Spinal cord (tissue), 10 donors: Measurements from ENCODE around the gene SHANK1. TPM values are rescaled to one million over a fixed set of nuclear protein-coding genes. Genes with fewer than 3 reads are reported as not detected.

Experiments used
- DNase-seq, 6 donors: peaks; one replicate each; pipeline versions ENCODE4 v3.0.0 to v3.0.0-alpha.2; 2013 to 2015; ENCODE audit warnings: low spot score in 6 of 6, low read depth in 4 of 6
- H3K27ac ChIP-seq: one replicate; pipeline ENCODE4 v1.5.1; 2013; ENCODE audit warnings: low read depth, low read length, control low read depth
- H3K27me3 ChIP-seq: one replicate; pipeline ENCODE4 v1.6.1; 2013; ENCODE audit warnings: low read length; ENCODE audit not compliant: control insufficient read depth, insufficient read depth
- H3K36me3 ChIP-seq: one replicate; pipeline ENCODE4 v1.6.1; 2013; ENCODE audit warnings: low read length; ENCODE audit not compliant: control insufficient read depth, insufficient read depth
- H3K4me1 ChIP-seq: one replicate; pipeline ENCODE4 v1.6.1; 2013; ENCODE audit warnings: low read length; ENCODE audit not compliant: control insufficient read depth, insufficient read depth
- H3K4me3 ChIP-seq: one replicate; pipeline ENCODE4 v1.5.1; 2013; ENCODE audit warnings: low read depth, low read length, control low read depth
- H3K9me3 ChIP-seq: one replicate; pipeline ENCODE4 v1.6.1; 2013; ENCODE audit warnings: low read length; ENCODE audit not compliant: control insufficient read depth, insufficient read depth
- WGBS: methylation state at CpG from one replicate; pipeline ENCODE4 v1.1.5; 2013; ENCODE audit warnings: missing lambda C conversion rate; ENCODE audit not compliant: insufficient coverage; 5-methylcytosine and 5-hydroxymethylcytosine counted together
- polyA plus RNA-seq, 2 donors: library from polyadenylated mRNA; unstranded; fragments of 120-200 nt; gene quantifications; one replicate each; pipeline ENCODE4 v1.2.1, GENCODE V29; 2013; ENCODE audit not compliant: insufficient read length in 2 of 2
- total RNA-seq, 2 donors: library from RNA; depleted of rRNA in 1 of 2; stranded (reverse); fragments of 120-200 nt in 1 of 2; fragments of >200 nt in 1 of 2; gene quantifications; one replicate each; pipeline versions ENCODE4 v1.2.3 to v1.2.4, GENCODE V29; 2013 to 2014
- donor health status: healthy.

SHANK1 gene
- total and polyA plus RNA-seq, 4 donors = 8.4 to 116 (median 61.9) TPM

DNA sequence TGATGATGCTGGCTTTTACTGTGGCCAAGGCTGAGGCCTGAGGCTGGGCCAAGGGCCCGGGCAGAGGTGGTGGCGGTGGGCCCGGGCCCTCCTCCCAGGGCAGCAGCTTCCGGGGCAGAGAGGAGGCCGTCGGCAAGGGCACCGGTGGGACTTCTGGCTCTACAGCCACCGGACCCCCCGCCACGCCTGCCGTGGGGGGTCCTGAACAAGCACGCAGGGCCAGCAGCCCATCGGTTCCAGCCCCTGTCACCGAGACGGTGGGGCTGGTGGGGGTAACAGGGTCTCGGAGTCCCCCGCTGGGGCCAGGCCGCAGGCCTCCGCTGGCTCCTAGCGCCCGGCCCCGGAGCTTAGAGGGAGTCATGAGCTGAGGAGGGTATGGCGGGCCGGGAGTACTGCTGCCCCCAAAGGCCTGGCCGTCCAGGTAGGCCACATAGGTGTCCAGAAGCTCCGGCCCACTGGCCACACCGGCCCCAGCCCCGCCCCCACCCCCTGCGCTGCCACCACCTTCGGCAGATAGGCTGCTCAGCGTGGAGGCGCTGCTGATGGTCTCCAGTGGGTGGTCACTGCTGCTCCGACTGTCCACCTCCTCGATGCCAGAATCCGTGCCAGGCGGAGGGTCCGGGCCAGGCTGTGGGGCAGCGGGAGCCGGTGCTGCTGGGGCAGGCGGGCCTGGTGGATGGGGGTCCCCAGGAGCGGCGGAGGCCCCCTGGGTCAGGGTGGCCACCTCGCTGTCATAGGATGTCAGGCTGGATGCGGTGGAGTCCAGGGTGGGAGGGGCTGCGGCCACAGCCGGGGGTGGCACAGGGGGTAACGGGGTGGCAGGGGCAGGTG lies 53.0 kb downstream of the SHANK1 start:
- H3K4me3 ChIP-seq = no peak overlapping the region
- no peak overlapping the region for H3K27ac ChIP-seq
- peaks cover 25% of the 10 kb centered on the region for H3K27me3 ChIP-seq
- H3K4me1 ChIP-seq = peaks cover 7% of the 10 kb centered on the region
- DNase-seq = no peak
- H3K9me3 ChIP-seq = no peaks in the 10 kb centered on the region
- WGBS = 26% methylated on average over 47 of the region's 47 CpGs
- peaks cover 42% of the 10 kb centered on the region for H3K36me3 ChIP-seq

GRCh38 chr19:50664204-50664603 lies 55.4 kb downstream of the SHANK1 start:
- Histone ChIP-seq H3K4me1 (peaks cover 15% of the 10 kb centered on the region), H3K9me3 (no peaks in the 10 kb centered on the region), H3K4me3 (no peak overlapping the region), H3K27ac (no peak overlapping the region), H3K36me3 (peaks cover 45% of the 10 kb centered on the region), H3K27me3 (peaks cover 25% of the 10 kb centered on the region)
- 91% methylated on average over 5 of the region's 6 CpGs for WGBS
- DNase-seq = no peak

- DNase-seq = no peak
- H3K27ac ChIP-seq = no peak overlapping the region
- peaks cover 21% of the 10 kb centered on the region for H3K4me1 ChIP-seq
- WGBS = no CpG with 5 or more reads among the region's 1 CpG
- no peaks in the 10 kb centered on the region for H3K9me3 ChIP-seq
- peaks cover 22% of the 10 kb centered on the region for H3K27me3 ChIP-seq
- H3K4me3 ChIP-seq = no peak overlapping the region
- H3K36me3 ChIP-seq = peaks cover 42% of the 10 kb centered on the region
These were observed 56.2 kb downstream of the SHANK1 start for GRCh38 chr19:50663482-50663790.

- H3K4me1 ChIP-seq = peaks cover 24% of the 10 kb centered on the region
These were observed 56.7 kb downstream of the SHANK1 start for GRCh38 chr19:50662651-50663481.

GRCh38 chr19:50661766-50662650 lies 57.6 kb downstream of the SHANK1 start:
- peaks cover 37% of the 10 kb centered on the region for H3K36me3 ChIP-seq
- H3K27ac ChIP-seq = no peak overlapping the region
- no peaks in the 10 kb centered on the region for H3K9me3 ChIP-seq
- WGBS = 70% methylated on average over 49 of the region's 49 CpGs
- DNase-seq = no peak
- H3K4me3 ChIP-seq = no peak overlapping the region
- H3K4me1 ChIP-seq = peaks cover 27% of the 10 kb centered on the region
- peaks cover 16% of the 10 kb centered on the region for H3K27me3 ChIP-seq

More at GRCh38 chr19:50662651-50663481, 56.7 kb downstream of the SHANK1 start:
- no peaks in the 10 kb centered on the region for H3K9me3 ChIP-seq
- DNase-seq = no peak
- 61% methylated on average over 12 of the region's 16 CpGs for WGBS
- peaks cover 42% of the 10 kb centered on the region for H3K36me3 ChIP-seq
- peaks cover 22% of the 10 kb centered on the region for H3K27me3 ChIP-seq
- no peak overlapping the region for H3K27ac ChIP-seq
- no peak overlapping the region for H3K4me3 ChIP-seq

DNA sequence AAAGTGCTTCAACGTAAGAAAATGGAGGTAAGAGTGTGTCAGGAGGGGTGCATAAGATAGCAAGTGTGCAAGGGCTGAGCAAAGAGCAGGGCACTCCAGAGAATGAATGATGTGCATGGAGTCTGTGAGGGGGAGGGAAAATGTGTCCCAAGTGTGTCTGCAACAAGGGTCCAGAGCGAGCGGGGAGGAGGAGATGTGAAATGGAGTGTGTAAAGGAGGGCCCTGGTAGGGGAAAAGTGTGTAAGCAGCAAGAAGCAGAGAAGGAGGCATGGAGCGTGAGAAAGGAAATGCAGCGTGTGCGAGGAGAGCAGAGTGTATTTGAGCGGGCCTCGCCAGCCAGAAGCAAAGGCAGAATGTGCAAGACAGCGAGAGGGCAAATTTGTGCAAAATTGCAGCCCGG lies 58.6 kb downstream of the SHANK1 start:
- DNase-seq = peak in 1 of 6 donors; percentile 44

DNA sequence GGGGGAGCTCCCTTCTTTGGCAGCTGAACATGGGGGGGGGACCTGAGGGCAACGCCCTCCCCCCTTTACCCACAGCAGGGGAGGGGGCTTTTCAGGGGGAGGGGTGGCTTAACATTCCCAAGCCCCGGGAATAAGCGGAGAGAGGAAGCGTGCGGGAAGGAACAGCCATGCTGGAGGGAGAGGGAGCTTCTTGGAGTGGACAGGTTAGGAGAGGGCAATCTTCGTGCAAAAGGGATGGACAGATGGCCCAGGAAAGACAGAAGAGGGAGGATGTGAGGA lies 59.6 kb downstream of the SHANK1 start:
- peaks cover 21% of the 10 kb centered on the region for H3K4me1 ChIP-seq
- 23% methylated on average over 5 of the region's 6 CpGs for WGBS
- H3K9me3 ChIP-seq = no peaks in the 10 kb centered on the region
- DNase-seq = peak in 1 of 6 donors; percentile 50
- peaks cover 24% of the 10 kb centered on the region for H3K36me3 ChIP-seq
- H3K27me3 ChIP-seq = peaks cover 4% of the 10 kb centered on the region
- no peak overlapping the region for H3K27ac ChIP-seq
- no peak overlapping the region for H3K4me3 ChIP-seq

More for the DNA sequence above, 58.6 kb downstream of the SHANK1 start:
- no peaks in the 10 kb centered on the region for H3K9me3 ChIP-seq
- H3K27ac ChIP-seq = no peak overlapping the region
- H3K36me3 ChIP-seq = peaks cover 27% of the 10 kb centered on the region
- H3K4me1 ChIP-seq = peaks cover 21% of the 10 kb centered on the region
- no peak overlapping the region for H3K4me3 ChIP-seq
- WGBS = 55% methylated on average over 10 of the region's 10 CpGs
- peaks cover 6% of the 10 kb centered on the region for H3K27me3 ChIP-seq

DNA sequence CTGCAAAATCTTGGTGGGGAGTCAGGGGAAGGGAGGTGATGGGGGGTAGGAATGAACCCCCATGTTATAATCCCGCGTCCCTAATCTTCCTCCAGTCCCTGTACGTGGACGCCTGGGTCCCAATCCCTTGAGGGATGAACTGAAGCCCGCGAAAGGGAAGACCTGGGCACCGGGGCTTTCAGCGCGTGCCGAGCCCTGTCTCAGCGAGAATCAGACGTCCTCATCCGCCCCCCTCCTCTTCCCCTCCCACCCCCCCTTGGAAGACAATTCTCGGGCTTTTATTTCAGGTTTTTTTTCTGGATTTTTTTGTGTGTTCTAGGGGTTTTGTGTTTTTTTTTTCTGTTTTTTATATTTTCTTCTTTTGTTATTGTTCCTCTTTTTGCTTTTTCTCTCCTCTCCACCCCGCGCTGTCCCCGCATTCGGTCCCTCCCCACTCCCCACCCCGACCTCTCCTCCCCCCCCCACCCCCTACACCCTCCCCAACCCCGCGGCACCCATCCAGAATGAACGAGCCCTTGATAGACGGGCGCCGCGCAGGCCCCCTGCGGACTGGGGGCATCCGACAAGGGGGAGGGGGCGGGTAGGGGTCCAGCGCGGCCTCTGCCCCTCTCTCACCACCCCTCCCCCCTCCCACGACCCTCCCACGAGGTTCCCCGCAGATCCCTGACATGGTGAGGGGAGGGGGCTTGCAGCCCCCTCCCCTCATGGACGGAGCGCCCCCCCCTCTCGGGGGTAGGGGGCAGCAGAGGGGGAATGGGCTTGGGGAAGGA lies 60.1 kb downstream of the SHANK1 start:
- H3K9me3 ChIP-seq = no peaks in the 10 kb centered on the region
- 0% methylated on average over 10 of the region's 37 CpGs for WGBS
- peak in 1 of 6 donors; percentile 54 for DNase-seq
- peaks cover 21% of the 10 kb centered on the region for H3K4me1 ChIP-seq
- peaks cover 4% of the 10 kb centered on the region for H3K27me3 ChIP-seq
- H3K4me3 ChIP-seq = peak overlapping the region; percentile 38
- H3K27ac ChIP-seq = no peak overlapping the region
- H3K36me3 ChIP-seq = peaks cover 21% of the 10 kb centered on the region
